Activated naive CD4-positive, alpha-beta T cell treated with anti-CD3 and anti-CD28 coated beads, Interleukin-2, amount 50 U/mL, for 72 hours (primary cell): Measurements from ENCODE around the gene KIF4B. TPM values are rescaled to one million over a fixed set of nuclear protein-coding genes. Genes with fewer than 3 reads are reported as not detected.
"Not testable (repeated sequence)": the region's sequence is repeated elsewhere in the genome, so short reads cannot be mapped to it uniquely, and the experiment has no call there.

Experiments used
- ATAC-seq, 2 donors: fragments of 150-1000 bp; cut with Tn5 transposase; 2 replicates each; pipeline ENCODE4 v1.10.0; 2021; ENCODE audit warnings: mild to moderate bottlenecking in 2 of 2, moderate library complexity in 2 of 2
- DNase-seq, 2 donors: peaks; one replicate each; pipeline ENCODE4 v3.0.0; 2021 to 2022; ENCODE audit warnings: low spot score in 2 of 2
- H3K27ac Mint-ChIP-seq, 2 donors: one replicate each; pipeline ENCODE4 v1.8.0; 2022; ENCODE audit warnings: mild to moderate bottlenecking in 2 of 2, mixed read lengths in 2 of 2
- H3K36me3 Mint-ChIP-seq, 2 donors: one replicate each; pipeline ENCODE4 v1.8.0; 2022; ENCODE audit warnings: mixed read lengths in 2 of 2
- H3K9me3 Mint-ChIP-seq, 2 donors: one replicate each; pipeline ENCODE4 v1.8.0; 2022; ENCODE audit warnings: mixed read lengths in 2 of 2
- total RNA-seq, 2 donors: library from RNA; stranded (reverse); gene quantifications; one replicate each; pipeline ENCODE4 v1.2.3, GENCODE V29; 2022

Gene KIF4B, protein sequence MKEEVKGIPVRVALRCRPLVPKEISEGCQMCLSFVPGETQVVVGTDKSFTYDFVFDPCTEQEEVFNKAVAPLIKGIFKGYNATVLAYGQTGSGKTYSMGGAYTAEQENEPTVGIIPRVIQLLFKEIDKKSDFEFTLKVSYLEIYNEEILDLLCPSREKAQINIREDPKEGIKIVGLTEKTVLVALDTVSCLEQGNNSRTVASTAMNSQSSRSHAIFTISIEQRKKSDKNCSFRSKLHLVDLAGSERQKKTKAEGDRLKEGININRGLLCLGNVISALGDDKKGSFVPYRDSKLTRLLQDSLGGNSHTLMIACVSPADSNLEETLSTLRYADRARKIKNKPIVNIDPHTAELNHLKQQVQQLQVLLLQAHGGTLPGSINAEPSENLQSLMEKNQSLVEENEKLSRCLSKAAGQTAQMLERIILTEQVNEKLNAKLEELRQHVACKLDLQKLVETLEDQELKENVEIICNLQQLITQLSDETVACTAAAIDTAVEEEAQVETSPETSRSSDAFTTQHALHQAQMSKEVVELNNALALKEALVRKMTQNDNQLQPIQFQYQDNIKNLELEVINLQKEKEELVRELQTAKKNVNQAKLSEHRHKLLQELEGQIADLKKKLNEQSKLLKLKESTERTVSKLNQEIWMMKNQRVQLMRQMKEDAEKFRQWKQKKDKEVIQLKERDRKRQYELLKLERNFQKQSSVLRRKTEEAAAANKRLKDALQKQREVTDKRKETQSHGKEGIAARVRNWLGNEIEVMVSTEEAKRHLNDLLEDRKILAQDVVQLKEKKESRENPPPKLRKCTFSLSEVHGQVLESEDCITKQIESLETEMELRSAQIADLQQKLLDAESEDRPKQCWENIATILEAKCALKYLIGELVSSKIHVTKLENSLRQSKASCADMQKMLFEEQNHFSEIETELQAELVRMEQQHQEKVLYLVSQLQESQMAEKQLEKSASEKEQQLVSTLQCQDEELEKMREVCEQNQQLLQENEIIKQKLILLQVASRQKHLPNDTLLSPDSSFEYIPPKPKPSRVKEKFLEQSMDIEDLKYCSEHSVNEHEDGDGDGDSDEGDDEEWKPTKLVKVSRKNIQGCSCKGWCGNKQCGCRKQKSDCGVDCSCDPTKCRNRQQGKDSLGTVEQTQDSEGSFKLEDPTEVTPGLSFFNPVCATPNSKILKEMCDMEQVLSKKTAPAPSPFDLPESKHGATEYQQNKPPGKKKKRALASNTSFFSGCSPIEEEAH
- under 1 TPM; 0.11 to 0.14 TPM for total RNA-seq

GRCh38 chr5:155013526-155013925 lies at the start of gene KIF4B:
TSS of gene KIF4B (plus strand) at chr5:155013755. CDS start at chr5:155013860, 105 bp downstream.
- Mint-ChIP-seq H3K27ac (no peak within 1 kb of the TSS), H3K9me3 (peaks cover 0 to 6% of the 10 kb centered on the region in 2 donors), H3K36me3 (no peaks in the 10 kb centered on the region)
- DNase-seq (no peak), ATAC-seq (no peak)

GRCh38 chr5:154966081-154966841 lies 47.3 kb upstream of the KIF4B start:
- peaks cover 0 to 7% of the 10 kb centered on the region in 2 donors for H3K36me3 Mint-ChIP-seq
- no peak overlapping the region for H3K27ac Mint-ChIP-seq
- no peak for ATAC-seq

GRCh38 chr5:154966874-154967273 lies 46.7 kb upstream of the KIF4B start:
- no peak for ATAC-seq
- Mint-ChIP-seq H3K36me3 (peaks cover 0 to 7% of the 10 kb centered on the region in 2 donors), H3K9me3 (no peaks in the 10 kb centered on the region), H3K27ac (no peak overlapping the region)
- no peak for DNase-seq

More at GRCh38 chr5:154966081-154966841, 47.3 kb upstream of the KIF4B start:
- no peaks in the 10 kb centered on the region for H3K9me3 Mint-ChIP-seq
- no peak for DNase-seq

GRCh38 chr5:154967421-154968024 lies 46.0 kb upstream of the KIF4B start:
- peaks cover 0 to 7% of the 10 kb centered on the region in 2 donors for H3K36me3 Mint-ChIP-seq
- ATAC-seq = no peak
- H3K9me3 Mint-ChIP-seq = no peaks in the 10 kb centered on the region
- DNase-seq = no peak
- H3K27ac Mint-ChIP-seq = no peak overlapping the region

- H3K36me3 Mint-ChIP-seq = peaks cover 0 to 7% of the 10 kb centered on the region in 2 donors
- DNase-seq (no peak), ATAC-seq (no peak)
- H3K27ac Mint-ChIP-seq = no peak overlapping the region
- H3K9me3 Mint-ChIP-seq = no peaks in the 10 kb centered on the region
Observed at GRCh38 chr5:154968953-154969352, 44.6 kb upstream of the KIF4B start.

GRCh38 chr5:154970759-154971158 lies 42.8 kb upstream of the KIF4B start:
- ATAC-seq (peak in 1 of 2 donors; percentile 26), DNase-seq (no peak)
- H3K9me3 Mint-ChIP-seq = peaks cover 0 to 4% of the 10 kb centered on the region in 2 donors
- no peak overlapping the region for H3K27ac Mint-ChIP-seq
- H3K36me3 Mint-ChIP-seq = peaks cover 7 to 11% of the 10 kb centered on the region in 2 donors

DNA sequence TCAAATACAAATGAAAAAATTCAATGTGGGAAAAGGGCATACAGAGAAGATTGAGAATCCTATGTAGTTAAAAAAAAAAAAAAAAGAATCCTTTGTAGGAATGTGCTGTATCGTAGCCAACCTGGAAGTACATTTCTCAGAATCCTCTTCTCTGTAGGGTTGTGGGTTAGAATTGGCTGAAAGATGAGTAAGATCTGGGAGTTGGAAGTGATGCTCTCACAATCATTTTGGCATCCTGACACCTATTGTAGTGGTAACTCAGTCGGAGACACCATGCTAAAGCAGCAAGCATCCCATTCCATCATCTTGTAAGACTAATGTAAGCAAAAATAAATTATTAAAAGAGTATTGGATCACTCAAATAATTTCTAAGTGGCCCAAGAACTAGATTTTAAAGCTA lies 42.1 kb upstream of the KIF4B start:
- peaks cover 0 to 5% of the 10 kb centered on the region in 2 donors for H3K9me3 Mint-ChIP-seq
- no peak for ATAC-seq
- no peak overlapping the region for H3K27ac Mint-ChIP-seq
- peaks cover 11 to 12% of the 10 kb centered on the region in 2 donors for H3K36me3 Mint-ChIP-seq
- DNase-seq = no peak

DNA sequence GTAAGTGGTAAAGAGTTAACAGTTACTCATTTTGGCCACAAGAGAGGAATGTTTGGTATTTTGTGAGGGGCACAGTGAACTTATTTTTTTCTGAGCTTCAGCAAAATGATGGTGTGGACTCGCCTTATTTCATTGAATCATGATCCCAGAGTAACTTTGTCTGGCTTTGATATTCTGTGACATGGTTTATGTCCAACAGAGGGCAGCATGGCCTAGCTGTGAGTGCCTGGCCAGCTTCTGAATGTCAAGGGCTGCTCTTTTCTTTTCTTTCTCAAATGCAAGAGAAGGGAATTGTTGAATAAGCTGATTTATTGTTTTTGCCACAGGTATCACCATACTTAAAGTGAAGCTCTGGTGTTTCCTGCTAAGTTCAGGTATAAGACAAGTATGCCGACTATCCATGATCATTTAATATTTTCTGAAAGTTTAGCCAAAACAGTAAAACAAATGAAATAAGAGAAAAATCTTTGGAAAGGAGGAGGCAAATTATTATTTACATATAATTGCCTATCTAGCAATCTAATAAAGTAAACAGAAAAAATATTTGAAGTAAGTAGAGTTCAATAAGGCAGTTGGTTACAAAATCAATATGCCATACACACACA lies 41.0 kb upstream of the KIF4B start:
- Mint-ChIP-seq H3K9me3 (peaks cover 0 to 5% of the 10 kb centered on the region in 2 donors), H3K27ac (no peak overlapping the region), H3K36me3 (peaks cover 8 to 12% of the 10 kb centered on the region in 2 donors)
- ATAC-seq = no peak
- DNase-seq = no peak

DNA sequence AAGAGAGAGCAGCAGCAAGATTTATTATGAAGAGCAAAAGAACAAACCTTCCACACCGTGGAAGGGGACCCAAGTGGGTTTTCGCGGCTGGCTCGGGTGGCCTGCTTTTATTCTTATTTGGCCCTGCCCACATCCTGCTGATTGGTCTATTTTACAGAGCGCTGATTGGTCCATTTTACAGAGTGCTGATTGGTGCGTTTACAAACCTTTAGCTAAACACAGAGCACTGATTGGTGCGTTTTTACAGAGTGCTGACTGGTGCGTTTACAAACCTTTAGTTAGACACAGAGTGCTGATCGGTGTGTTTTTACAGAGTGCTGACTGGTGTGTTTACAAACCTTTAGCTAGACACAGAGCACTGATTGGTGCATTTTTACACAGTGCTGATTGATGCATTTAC lies 37.5 kb upstream of the KIF4B start:
- DNase-seq, H3K9me3 Mint-ChIP-seq, ATAC-seq, H3K27ac Mint-ChIP-seq: not testable (repeated sequence)
- peaks cover 8 to 12% of the 10 kb centered on the region in 2 donors for H3K36me3 Mint-ChIP-seq

GRCh38 chr5:154977409-154977808 lies 36.1 kb upstream of the KIF4B start:
- Mint-ChIP-seq H3K9me3 (peaks cover 0 to 5% of the 10 kb centered on the region in 2 donors), H3K27ac (no peak overlapping the region), H3K36me3 (peaks cover 8 to 12% of the 10 kb centered on the region in 2 donors)
- peak in 1 of 2 donors; percentile 71 for ATAC-seq
- DNase-seq = no peak

- ATAC-seq, DNase-seq, H3K9me3 Mint-ChIP-seq, H3K27ac Mint-ChIP-seq: not testable (repeated sequence)
- peaks cover 8 to 12% of the 10 kb centered on the region in 2 donors for H3K36me3 Mint-ChIP-seq
Observed at GRCh38 chr5:154978294-154978693, 35.3 kb upstream of the KIF4B start.

GRCh38 chr5:154984946-154985516 lies 28.5 kb upstream of the KIF4B start:
- no peak for DNase-seq
- H3K27ac Mint-ChIP-seq = no peak overlapping the region
- H3K9me3 Mint-ChIP-seq = no peaks in the 10 kb centered on the region
- ATAC-seq = no peak
- no peaks in the 10 kb centered on the region for H3K36me3 Mint-ChIP-seq

- Mint-ChIP-seq H3K36me3 (no peaks in the 10 kb centered on the region), H3K27ac (no peak overlapping the region), H3K9me3 (no peaks in the 10 kb centered on the region)
- DNase-seq = no peak
- ATAC-seq = no peak
Observed at GRCh38 chr5:154986151-154986550, 27.4 kb upstream of the KIF4B start.

- ATAC-seq (no peak), DNase-seq (no peak)
- no peaks in the 10 kb centered on the region for H3K9me3 Mint-ChIP-seq
- H3K36me3 Mint-ChIP-seq = no peaks in the 10 kb centered on the region
- H3K27ac Mint-ChIP-seq = no peak overlapping the region
Observed at GRCh38 chr5:154989626-154990025, 23.9 kb upstream of the KIF4B start.

DNA sequence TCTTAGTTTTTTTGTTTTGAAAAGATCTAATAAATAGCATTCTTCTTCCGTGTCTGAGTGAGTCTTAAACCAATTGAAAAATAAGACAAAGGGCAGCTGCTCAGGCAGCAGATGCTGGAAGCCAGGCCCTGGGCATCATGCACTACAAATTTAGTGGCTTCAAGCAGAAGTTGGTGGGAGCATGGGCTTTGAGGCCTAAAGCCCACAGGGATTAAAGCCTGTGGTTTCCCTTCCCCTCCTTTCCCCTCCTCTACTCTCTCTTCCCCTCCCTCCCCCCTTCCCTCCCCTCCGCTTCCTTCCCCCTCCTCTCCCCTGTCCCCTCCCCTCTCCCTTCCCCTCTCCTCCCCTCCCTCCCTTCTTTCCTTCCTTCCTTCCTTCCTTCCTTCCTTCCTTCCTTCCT lies 20.1 kb upstream of the KIF4B start:
- no peak for DNase-seq
- H3K9me3 Mint-ChIP-seq = no peaks in the 10 kb centered on the region
- no peak overlapping the region for H3K27ac Mint-ChIP-seq
- ATAC-seq = no peak
- no peaks in the 10 kb centered on the region for H3K36me3 Mint-ChIP-seq
